ENCODE results near the gene CFAP92.

DNA sequence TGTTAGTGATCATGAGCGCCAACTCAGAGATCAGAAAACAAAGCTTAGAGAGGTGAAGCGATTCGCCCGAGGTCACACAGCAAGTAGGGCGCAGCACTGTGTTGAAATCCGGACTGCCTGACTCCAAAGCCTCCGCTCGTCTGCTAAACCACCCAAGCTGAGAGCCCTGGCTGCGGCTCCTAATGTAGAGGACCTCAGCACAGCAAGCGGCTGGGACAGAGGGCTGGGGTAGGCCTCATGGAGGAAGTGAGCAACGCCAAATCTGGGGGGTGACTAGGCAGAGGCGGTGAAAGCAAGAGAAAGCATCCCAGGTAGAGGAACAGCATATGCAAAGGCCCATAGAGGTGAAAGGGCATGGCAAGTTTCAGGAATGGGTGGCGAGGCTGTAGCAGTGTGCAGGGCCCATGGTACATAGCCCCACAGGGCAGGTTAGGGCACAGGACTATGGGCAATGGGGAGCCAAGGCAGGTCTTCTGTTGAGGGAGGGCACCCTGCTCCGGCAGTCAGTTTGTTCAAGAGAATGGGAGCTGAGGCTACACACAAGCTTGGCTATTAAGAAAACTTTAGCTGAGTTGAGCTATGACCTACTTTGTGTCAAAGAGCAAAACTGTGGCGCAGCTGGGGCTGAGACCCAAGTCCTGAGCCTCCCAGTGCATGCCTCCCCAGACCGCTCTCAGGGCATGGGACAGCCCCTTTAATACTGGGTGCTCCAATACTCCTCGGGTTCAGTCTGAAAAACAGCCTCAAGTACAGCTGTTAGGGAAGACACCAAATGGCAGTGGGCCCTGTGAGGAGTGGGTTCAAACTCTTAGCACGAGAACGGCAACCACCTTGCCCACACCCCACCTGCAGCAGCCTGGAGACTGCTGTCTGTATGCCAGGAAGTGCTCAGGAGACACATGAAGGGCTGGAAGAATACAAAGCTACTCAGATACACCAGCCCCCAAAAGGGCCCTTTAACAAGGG is 988 bp upstream of the CFAP92 start:
- TF ChIP-seq, protein P1, sequence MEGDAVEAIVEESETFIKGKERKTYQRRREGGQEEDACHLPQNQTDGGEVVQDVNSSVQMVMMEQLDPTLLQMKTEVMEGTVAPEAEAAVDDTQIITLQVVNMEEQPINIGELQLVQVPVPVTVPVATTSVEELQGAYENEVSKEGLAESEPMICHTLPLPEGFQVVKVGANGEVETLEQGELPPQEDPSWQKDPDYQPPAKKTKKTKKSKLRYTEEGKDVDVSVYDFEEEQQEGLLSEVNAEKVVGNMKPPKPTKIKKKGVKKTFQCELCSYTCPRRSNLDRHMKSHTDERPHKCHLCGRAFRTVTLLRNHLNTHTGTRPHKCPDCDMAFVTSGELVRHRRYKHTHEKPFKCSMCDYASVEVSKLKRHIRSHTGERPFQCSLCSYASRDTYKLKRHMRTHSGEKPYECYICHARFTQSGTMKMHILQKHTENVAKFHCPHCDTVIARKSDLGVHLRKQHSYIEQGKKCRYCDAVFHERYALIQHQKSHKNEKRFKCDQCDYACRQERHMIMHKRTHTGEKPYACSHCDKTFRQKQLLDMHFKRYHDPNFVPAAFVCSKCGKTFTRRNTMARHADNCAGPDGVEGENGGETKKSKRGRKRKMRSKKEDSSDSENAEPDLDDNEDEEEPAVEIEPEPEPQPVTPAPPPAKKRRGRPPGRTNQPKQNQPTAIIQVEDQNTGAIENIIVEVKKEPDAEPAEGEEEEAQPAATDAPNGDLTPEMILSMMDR (conservative IDR thresholded peaks at IDR 0.05 in 1 of 2, IDR thresholded peaks at IDR 0.05 in 1 of 2; ENCODE audit: extremely low read depth in 1 of 2, insufficient read depth in 1 of 2, low read depth in 1 of 2, low read length in 2 of 2), result no peak
- no peak for TF ChIP-seq EZH2 (IDR thresholded peaks at IDR 0.05; ENCODE audit: borderline replicate concordance, low read length)

All from mammary epithelial cell (primary cell).